IMR-90 (cell line): ENCODE results near the gene MYADML2. TPM values are rescaled to one million over a fixed set of nuclear protein-coding genes. Genes with fewer than 3 reads are reported as not detected.

Source experiments
- ATAC-seq: fragments of 200-7000 bp; cut with Tn5 transposase; 2 replicates; pipeline ENCODE4 v1.9.1; 2020; ENCODE audit warnings: low read depth, mild to moderate bottlenecking, moderate library complexity
- BruUV-seq: library from RNA; stranded (reverse); fragments of 400-500 nt; replicated peaks from 2 replicates; lab custom pipeline; 2021; lab: Mats Ljungman, UMichigan
- CTCF ChIA-PET: fragments of 300-600 bp; formaldehyde crosslinking; extraction: SDS; loops from one replicate; lab custom pipeline; 2021; ENCODE audit warnings: antibody characterized with exemption; lab: Yijun Ruan, JAX
- POLR2A ChIA-PET: fragments of 300-600 bp; sonication (Branson Sonifier 250); formaldehyde crosslinking; loops from one replicate; lab custom pipeline; 2022; ENCODE audit warnings: antibody characterized with exemption; ENCODE audit not compliant: unreplicated experiment; lab: Charles Lee
- DNase-seq: peaks from one replicate; pipeline ENCODE4 v3.0.0; 2013
- H2AFZ ChIP-seq: replicated peaks from 2 replicates; pipeline ENCODE3; 2013; ENCODE audit warnings: low read length, mild to moderate bottlenecking; ENCODE audit not compliant: poor library complexity
- H2AK5ac ChIP-seq: 2 replicates; pipeline ENCODE4 v1.6.1; 2013; ENCODE audit warnings: low read depth, low read length, inconsistent platforms
- H2AK9ac ChIP-seq: replicated peaks from 2 replicates; pipeline ENCODE3; 2013; ENCODE audit warnings: mild to moderate bottlenecking, low read depth, low read length, moderate library complexity; ENCODE audit not compliant: poor library complexity
- H2BK120ac ChIP-seq: 2 replicates; pipeline ENCODE4 v1.6.1; 2013; ENCODE audit warnings: low read depth, low read length, inconsistent platforms
- H2BK15ac ChIP-seq: 3 replicates; pipeline ENCODE4 v1.6.1; 2013; ENCODE audit warnings: low read depth, low read length, inconsistent platforms
- H2BK20ac ChIP-seq: 2 replicates; pipeline ENCODE4 v1.6.1; 2013; ENCODE audit warnings: low read depth, mild to moderate bottlenecking, inconsistent platforms, low read length, moderate library complexity
- H2BK5ac ChIP-seq: 2 replicates; pipeline ENCODE4 v1.6.1; 2013; ENCODE audit warnings: mild to moderate bottlenecking, low read depth, low read length, inconsistent platforms; ENCODE audit not compliant: poor library complexity, severe bottlenecking
- H3K14ac ChIP-seq: replicated peaks from 2 replicates; pipeline ENCODE4 v1.6.1; 2013; ENCODE audit warnings: low read depth, low read length, inconsistent platforms
- H3K18ac ChIP-seq: 2 replicates; pipeline ENCODE4 v1.6.1; 2013; ENCODE audit warnings: low read depth, low read length, control low read depth
- H3K23ac ChIP-seq: 2 replicates; pipeline ENCODE4 v1.6.1; 2013; ENCODE audit warnings: low read depth, low read length, inconsistent platforms
- H3K27ac ChIP-seq: 2 replicates; pipeline ENCODE4 v1.5.1; 2013; ENCODE audit warnings: mild to moderate bottlenecking, control low read depth, low read length; ENCODE audit not compliant: insufficient read depth
- H3K27me3 ChIP-seq: 2 replicates; pipeline ENCODE4 v1.6.1; 2013; ENCODE audit warnings: low read length; ENCODE audit not compliant: control insufficient read depth, insufficient read depth
- H3K36me3 ChIP-seq: 2 replicates; pipeline ENCODE4 v1.6.1; 2013; ENCODE audit warnings: low read length, mixed read lengths; ENCODE audit not compliant: control insufficient read depth, insufficient read depth
- H3K4ac ChIP-seq: 2 replicates; pipeline ENCODE4 v1.6.1; 2013; ENCODE audit warnings: low read depth, low read length, inconsistent platforms
- H3K4me1 ChIP-seq: 2 replicates; pipeline ENCODE4 v1.6.1; 2013; ENCODE audit warnings: low read length, mixed read lengths; ENCODE audit not compliant: control insufficient read depth, insufficient read depth
- H3K4me2 ChIP-seq: 2 replicates; pipeline ENCODE4 v1.6.1; 2013; ENCODE audit warnings: low read depth, mild to moderate bottlenecking, control low read depth, low read length, moderate library complexity
- H3K4me3 ChIP-seq: 2 replicates; pipeline ENCODE4 v1.5.1; 2013; ENCODE audit warnings: low read depth, mild to moderate bottlenecking, control low read depth, low read length, moderate library complexity; ENCODE audit not compliant: insufficient read depth
- H3K56ac ChIP-seq: 2 replicates; pipeline ENCODE4 v1.6.1; 2013; ENCODE audit warnings: low read length, inconsistent platforms; ENCODE audit not compliant: insufficient read depth; ENCODE audit errors: extremely low read depth
- H3K79me1 ChIP-seq, 2 experiments: 2 replicates each; pipeline ENCODE4 v1.6.1; 2013; ENCODE audit warnings: low read length in 2 of 2, inconsistent platforms in 1 of 2, low read depth in 1 of 2
- H3K9ac ChIP-seq: 2 replicates; pipeline ENCODE4 v1.6.1; 2013; ENCODE audit warnings: low read depth, low read length, control low read depth
- H3K9me1 ChIP-seq: 2 replicates; pipeline ENCODE4 v1.6.1; 2013; ENCODE audit warnings: low read length, inconsistent platforms; ENCODE audit not compliant: insufficient read depth
- H3K9me3 ChIP-seq: 2 replicates; pipeline ENCODE4 v1.6.1; 2013; ENCODE audit warnings: low read length; ENCODE audit not compliant: control insufficient read depth, insufficient read depth
- H4K20me1 ChIP-seq: 2 replicates; pipeline ENCODE4 v1.6.1; 2013; ENCODE audit warnings: low read length, inconsistent platforms; ENCODE audit not compliant: insufficient read depth
- H4K5ac ChIP-seq: 2 replicates; pipeline ENCODE4 v1.6.1; 2013; ENCODE audit warnings: mild to moderate bottlenecking, low read depth, low read length, control low read depth
- H4K8ac ChIP-seq, 2 experiments: 2 replicates each; pipeline ENCODE4 v1.6.1; 2013; ENCODE audit warnings: low read depth in 2 of 2, low read length in 2 of 2, control low read depth in 1 of 2, inconsistent platforms in 1 of 2
- H4K91ac ChIP-seq: 2 replicates; pipeline ENCODE4 v1.6.1; 2013; ENCODE audit warnings: low read depth, low read length, inconsistent platforms; ENCODE audit not compliant: insufficient read depth
- CEBPB ChIP-seq: IDR thresholded peaks from 2 replicates; pipeline ENCODE4 v1.6.1; 2012; ENCODE audit warnings: low read depth, low read length, improper control_type of control experiment
- CHD1 ChIP-seq: IDR thresholded peaks from 2 replicates; pipeline ENCODE4 v1.6.1; 2012; ENCODE audit warnings: low read depth, low read length, improper control_type of control experiment
- ELK1 ChIP-seq: fragments of 150-350 bp; IDR thresholded peaks from 2 replicates; pipeline ENCODE4 v1.6.1; 2016; ENCODE audit warnings: low read depth, mild to moderate bottlenecking, low read length, moderate library complexity, borderline replicate concordance
- MAZ ChIP-seq: IDR thresholded peaks from 2 replicates; pipeline ENCODE4 v1.6.1; 2012; ENCODE audit warnings: low read depth, mild to moderate bottlenecking, low read length, improper control_type of control experiment, moderate library complexity, borderline replicate concordance
- MXI1 ChIP-seq: IDR thresholded peaks from 2 replicates; pipeline ENCODE4 v1.6.1; 2012; ENCODE audit warnings: low read depth, mild to moderate bottlenecking, low read length, moderate library complexity, borderline replicate concordance
- RAD21 ChIP-seq: IDR thresholded peaks from 2 replicates; pipeline ENCODE4 v1.6.1; 2012; ENCODE audit warnings: low read length, improper control_type of control experiment
- RFX5 ChIP-seq: IDR thresholded peaks from 2 replicates; pipeline ENCODE4 v1.8.0; 2012; ENCODE audit warnings: low read depth, mild to moderate bottlenecking, low read length, moderate library complexity
- SMC3 ChIP-seq: fragments of 150-350 bp; IDR thresholded peaks from 2 replicates; pipeline ENCODE4 v1.6.1; 2016; ENCODE audit warnings: low read depth, mild to moderate bottlenecking, antibody characterized with exemption, low read length, moderate library complexity
- USF2 ChIP-seq: fragments of 150-350 bp; IDR thresholded peaks from 2 replicates; pipeline ENCODE4 v1.6.1; 2017; ENCODE audit warnings: mild to moderate bottlenecking, antibody characterized with exemption, low read length, low read depth
- WGBS, 2 experiments: methylation state at CpG; one replicate each; pipeline versions ENCODE4 v1.1.5 to v1.1.7; 2013; ENCODE audit warnings: missing lambda C conversion rate in 2 of 2; ENCODE audit not compliant: insufficient read length in 1 of 2; ENCODE audit errors: extremely low coverage in 2 of 2; 5-methylcytosine and 5-hydroxymethylcytosine counted together
- dilution Hi-C: fragments of 300-500 bp; cut with HindIII; formaldehyde crosslinking; loops from one replicate; pipeline ENCODE4 v1.14.3; 2018; ENCODE audit warnings: low sequenced_read_pairs; ENCODE audit not compliant: unreplicated experiment
- in situ Hi-C: fragments of 300-500 bp; cut with MboI; formaldehyde crosslinking; loops from 3 replicates; pipeline ENCODE4 v1.14.3; 2019; ENCODE audit warnings: low sequenced_read_pairs, inconsistent platforms, mixed read lengths
- intact Hi-C: fragments of 100-400 bp; cut with micrococcal nuclease; formaldehyde crosslinking; loops from 2 replicates; pipeline ENCODE4 v1.10.0; 2022
- polyA plus RNA-seq, 3 experiments: library from polyadenylated mRNA; depleted of rRNA; stranded (reverse); fragments of >200 nt; gene quantifications; 2 replicates each; pipeline ENCODE4 v1.2.3, GENCODE V29; 2012; ENCODE audit warnings: low replicate concordance in 1 of 3
- total RNA-seq: library from RNA; depleted of rRNA; stranded (reverse); fragments of >200 nt; gene quantifications from 2 replicates; pipeline ENCODE4 v1.2.3, GENCODE V29; 2012

Gene MYADML2
- total and polyA plus RNA-seq, 2 of the 4 experiments (the other 2 are of a cell fraction) = not detected

GRCh38 chr17:81993729-81994592, 46.9 kb upstream of the MYADML2 start (continued):
- no peak for TF ChIP-seq MAZ

- Histone ChIP-seq H4K8ac (no peak overlapping the region), H4K5ac (no peak overlapping the region), H3K9me3 (no peaks in the 10 kb centered on the region), H3K79me1 (peaks cover 9 to 27% of the 10 kb centered on the region in 2 experiments; a peak in 3 of 4 replicates), H3K36me3 (peaks cover 13% of the 10 kb centered on the region), H2AK5ac (no peak overlapping the region), H3K9me1 (no peaks in the 10 kb centered on the region), H3K27ac (no peak overlapping the region), H3K4me1 (peaks cover 13% of the 10 kb centered on the region), H3K9ac (no peak overlapping the region), H3K4me2 (no peak overlapping the region), H2BK20ac (no peak overlapping the region), H2BK15ac (no peak overlapping the region), H3K27me3 (no peaks in the 10 kb centered on the region), H3K23ac (no peak overlapping the region), H3K56ac (no peak overlapping the region), H3K4me3 (no peak overlapping the region), H4K20me1 (peaks cover 6% of the 10 kb centered on the region), H2AFZ (peak overlapping the region; percentile 8), H2BK120ac (no peak overlapping the region), H4K91ac (no peak overlapping the region), H3K4ac (no peak overlapping the region), H3K18ac (no peak overlapping the region), H2AK9ac (peak overlapping the region; percentile 75), H2BK5ac (no peak overlapping the region), H3K14ac (no peak overlapping the region)
- ATAC-seq = no peak
- WGBS, 2 experiments = 91% methylated on average over 8 of the region's 31 CpGs; no CpG with 5 or more reads in 1 of the 2 experiments
- dilution Hi-C loops (no loop called here), intact Hi-C loops (no loop called here), in situ Hi-C loops (no loop called here)
- POLR2A ChIA-PET = no interaction called here
- CTCF ChIA-PET = interaction anchor here (1.2 kb wide), 1 partner anchor 33 kb away, joined by 3 read pairs; no protein-coding TSS in a partner anchor
- no TSS peak for BruUV-seq
- DNase-seq = no peak
- TF ChIP-seq CEBPB (no peak), RFX5 (no peak), SMC3 (no peak), RAD21 (no peak), USF2 (no peak), MXI1 (no peak), CHD1 (no peak), ELK1 (no peak)
Measured at GRCh38 chr17:81992306-81993102, 45.5 kb upstream of the MYADML2 start.
